Fibroblast of lung (primary cell): Measurements from ENCODE around the gene ZNRF1.

Experiments used
- CTCF ChIP-seq, 2 donors: IDR thresholded peaks in 1 of 2; conservative IDR thresholded peaks in 1 of 2; 1 replicate in 1 of 2; 2 replicates in 1 of 2; pipeline ENCODE4 v1.5.1; 2011 to 2012; ENCODE audit warnings: low read length in 2 of 2, control low read depth in 1 of 2, inconsistent platforms in 1 of 2, low read depth in 1 of 2, mild to moderate bottlenecking in 1 of 2
- EZH2 ChIP-seq: IDR thresholded peaks from 2 replicates; pipeline ENCODE4 v1.5.1; 2012; ENCODE audit warnings: low read length, control low read depth, mild to moderate bottlenecking; ENCODE audit errors: missing control alignments

- TF ChIP-seq EZH2 (no peak), CTCF (conservative IDR thresholded peaks at IDR 0.05 in 1 of 2, IDR thresholded peaks at IDR 0.05 in 1 of 2; ENCODE audit: low read depth in 1 of 2, low read length in 2 of 2) (no peak)
These were observed 61.9 kb downstream of the ZNRF1 start for GRCh38 chr16:75060723-75061122.
